GM19238 (cell line): Measurements from ENCODE around the gene NOTCH4.
A peak's percentile ranks its signal among the peaks of the same experiment; 100 is the strongest.

Experiments
- DNase-seq: peaks from one replicate; pipeline ENCODE4 v3.0.0; 2011; ENCODE audit warnings: low spot score; ENCODE audit not compliant: insufficient read length

NOTCH4 gene

DNA sequence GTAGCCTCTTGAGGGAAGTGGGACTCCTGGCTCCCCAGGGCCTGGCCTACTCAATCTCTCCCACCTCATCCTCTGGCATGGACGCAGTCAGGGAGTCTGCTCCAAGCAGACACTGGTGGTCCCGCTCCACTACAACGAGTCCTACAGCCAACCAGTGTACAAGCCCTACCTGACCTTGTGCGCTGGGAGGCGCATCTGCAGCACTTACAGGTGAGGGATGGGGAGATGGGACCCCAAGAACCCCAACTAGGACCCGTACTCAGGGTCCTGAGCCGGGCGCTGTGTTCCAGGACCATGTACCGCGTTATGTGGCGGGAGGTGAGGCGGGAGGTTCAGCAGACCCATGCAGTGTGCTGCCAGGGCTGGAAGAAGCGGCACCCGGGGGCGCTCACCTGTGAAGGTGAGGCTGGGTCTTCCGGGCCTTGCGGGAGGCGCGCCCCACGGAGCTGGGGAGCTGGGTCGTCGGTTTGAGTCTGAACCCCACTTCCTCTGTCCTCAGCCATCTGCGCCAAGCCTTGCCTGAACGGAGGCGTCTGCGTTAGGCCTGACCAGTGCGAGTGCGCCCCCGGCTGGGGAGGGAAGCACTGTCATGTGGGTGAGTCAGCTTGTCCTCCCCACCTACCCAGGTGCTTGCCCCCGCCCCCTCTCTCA lies 57.3 kb downstream of the NOTCH4 start:
- no peak for DNase-seq

DNA sequence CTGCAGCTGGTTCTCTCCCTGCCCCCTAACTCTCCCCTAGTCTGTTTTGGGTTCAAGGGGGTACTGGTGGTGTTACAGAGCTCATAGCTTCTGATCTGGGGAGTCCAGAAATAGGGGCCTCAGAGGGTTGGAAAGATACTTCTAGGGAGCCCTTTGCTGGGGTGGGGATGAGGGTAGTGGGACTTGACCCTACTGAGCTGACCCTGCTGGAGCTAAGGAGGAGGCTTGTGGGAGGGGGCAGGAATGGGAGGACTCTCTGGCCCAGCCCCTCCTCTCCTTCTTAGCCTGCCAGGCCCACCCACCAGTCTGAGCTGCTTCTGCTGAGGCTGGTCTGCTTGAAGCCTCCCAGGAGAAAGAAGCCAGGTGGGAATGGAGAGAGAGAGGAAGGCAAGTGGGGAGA lies 59.6 kb downstream of the NOTCH4 start, which contains the start of gene EGFL8:
Gene EGFL8, plus strand, starts transcription at position 301 of the 400 bp plus-strand sequence. CDS start 1,571 bp downstream, outside the sequence.
- DNase-seq = no peak

DNA sequence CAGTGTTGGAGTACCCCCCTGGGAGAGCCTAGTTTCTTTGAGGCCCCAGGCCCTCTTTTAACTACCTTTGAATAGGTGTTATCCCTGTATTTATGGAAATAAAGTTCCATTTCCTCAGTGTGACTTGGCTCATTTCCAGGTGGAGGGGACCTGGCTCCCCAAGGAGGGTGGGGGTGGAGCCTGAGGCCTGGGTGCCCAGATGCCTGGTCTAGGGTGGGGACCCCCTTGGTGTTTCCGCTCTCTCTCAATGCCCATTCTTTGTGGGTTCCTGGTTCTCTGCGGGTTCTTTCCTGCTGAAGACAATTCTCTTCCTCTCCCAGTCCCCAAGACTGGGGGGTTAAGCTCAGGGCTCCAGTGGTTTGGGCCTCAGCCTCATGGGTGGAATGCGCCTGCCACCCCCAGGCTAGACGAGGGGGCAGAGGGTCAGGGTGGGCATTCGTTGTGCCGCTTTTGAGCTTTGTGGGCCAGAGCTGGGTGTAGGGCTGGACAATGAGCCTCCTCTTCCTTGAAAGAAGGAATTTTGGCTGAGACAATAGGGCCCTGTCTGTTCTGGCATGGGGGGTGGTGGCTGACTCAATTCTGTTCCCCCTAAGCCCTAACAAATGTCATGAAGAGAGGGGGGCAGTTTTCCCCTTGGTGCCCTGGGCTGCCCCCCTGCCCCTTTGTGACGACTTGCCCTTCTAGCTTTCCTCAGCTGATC lies 60.2 kb downstream of the NOTCH4 start:
- no peak for DNase-seq

DNA sequence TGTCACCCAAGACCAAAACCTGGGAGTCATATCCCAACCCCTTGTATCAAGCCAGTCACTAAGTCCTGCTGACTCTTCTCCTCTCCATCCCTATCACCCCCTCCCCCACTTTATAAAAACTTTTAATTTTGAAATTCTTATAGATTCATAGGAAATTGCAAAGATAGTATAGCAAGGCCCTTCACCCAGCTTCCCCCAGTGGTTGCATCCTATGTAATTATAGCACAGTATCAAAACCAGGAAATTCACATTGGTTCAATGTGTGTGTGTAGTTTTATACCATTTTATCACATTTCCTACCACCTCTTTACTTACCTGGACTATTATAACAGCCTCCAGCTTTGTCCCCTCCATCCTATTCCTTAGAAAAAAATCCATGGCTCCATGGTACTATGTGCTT lies 65.8 kb downstream of the NOTCH4 start:
- no peak for DNase-seq

DNA sequence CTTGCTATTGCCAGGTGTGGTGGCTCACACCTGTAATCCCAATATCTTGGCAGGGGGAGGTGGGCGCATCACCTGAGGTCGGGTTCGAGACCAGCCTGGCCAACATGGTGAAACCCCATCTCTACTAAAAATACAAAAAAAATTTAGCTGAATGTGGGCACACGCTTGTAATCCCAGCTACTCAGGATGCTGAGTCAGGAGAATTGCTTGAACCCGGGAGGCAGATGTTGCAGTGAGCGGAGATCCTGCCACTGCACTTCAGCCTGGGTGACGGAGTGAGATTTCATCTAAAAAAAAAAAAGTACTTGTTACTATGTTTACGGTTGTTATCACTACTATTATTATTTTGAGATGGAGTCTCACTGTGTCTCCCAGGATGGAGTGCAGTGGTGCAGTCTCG lies 67.0 kb downstream of the NOTCH4 start:
- DNase-seq = no peak

DNA sequence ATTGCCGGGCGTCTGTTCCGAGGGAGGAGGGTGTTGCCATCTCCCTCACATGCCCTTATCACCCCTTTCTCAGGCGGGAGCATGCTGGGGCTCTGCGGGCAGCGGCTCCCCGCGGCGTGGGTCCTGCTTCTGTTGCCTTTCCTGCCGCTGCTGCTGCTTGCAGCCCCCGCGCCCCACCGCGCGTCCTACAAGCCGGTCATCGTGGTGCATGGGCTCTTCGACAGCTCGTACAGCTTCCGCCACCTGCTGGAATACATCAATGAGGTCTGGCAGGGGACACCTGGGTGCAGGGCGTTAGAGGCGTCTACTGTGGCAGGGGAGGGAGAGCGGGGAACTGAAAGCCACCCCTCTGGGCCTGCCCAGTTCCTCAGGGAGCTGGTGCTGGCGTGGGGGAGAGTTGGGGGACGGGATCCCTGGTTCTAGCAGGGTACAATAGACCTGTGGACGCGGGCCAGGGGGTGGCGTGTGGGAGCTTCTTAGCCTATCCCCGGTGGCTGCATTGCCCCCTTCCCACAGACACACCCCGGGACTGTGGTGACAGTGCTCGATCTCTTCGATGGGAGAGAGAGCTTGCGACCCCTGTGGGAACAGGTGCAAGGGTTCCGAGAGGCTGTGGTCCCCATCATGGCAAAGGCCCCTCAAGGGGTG lies 69.2 kb downstream of the NOTCH4 start:
- DNase-seq = peak; percentile 87

DNA sequence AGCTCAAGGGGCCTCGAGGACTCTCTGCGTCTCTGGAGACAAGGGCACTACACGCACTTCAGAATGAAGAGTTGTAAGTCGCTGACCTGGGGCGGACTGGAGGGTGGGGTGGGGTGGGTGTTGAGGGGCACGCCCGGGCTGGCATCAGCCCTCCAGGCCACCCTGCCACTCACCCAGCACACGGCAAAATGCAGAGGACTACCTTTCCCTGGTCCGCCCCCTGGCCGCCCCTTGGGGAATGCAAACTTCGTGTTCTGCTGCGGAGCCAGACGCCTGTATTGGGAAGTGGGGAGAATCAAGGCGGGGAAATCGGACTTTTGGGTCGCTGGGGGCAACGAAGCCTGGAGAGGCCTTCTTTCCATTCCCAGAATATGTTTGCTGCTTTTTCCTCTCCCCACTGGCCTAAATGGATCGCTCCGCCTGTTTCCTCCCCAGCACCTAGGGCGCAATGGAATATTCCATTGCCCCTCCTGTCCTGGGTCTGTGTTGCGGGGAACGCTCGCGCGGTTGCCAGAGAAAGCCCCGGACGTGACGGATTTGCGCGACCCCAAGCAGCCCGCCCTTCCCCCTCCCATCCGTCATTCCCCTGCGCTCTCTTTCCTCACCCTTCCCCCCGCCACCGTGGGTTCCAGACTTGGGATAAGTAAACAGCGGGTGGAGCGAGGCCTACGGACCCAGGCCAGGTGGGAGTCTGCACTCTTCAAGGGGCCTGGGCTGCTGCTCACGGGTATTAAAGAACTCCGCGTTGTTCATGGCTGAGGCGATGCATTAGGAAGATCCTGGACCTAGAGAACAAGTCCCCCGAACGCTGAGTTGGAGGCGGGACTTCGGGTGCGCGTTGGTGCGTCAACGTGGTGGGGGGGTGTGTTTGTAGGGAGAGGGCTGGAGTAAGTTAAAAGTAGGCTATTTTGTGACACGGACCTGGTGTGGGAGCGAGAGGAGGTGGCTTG lies 70.0 kb downstream of the NOTCH4 start, which contains the start of gene PPT2:
Gene PPT2, plus strand, starts transcription at position 578 of the 950 bp plus-strand sequence. CDS start 454 bp downstream, outside the sequence.
- DNase-seq = peak; percentile 58

DNA sequence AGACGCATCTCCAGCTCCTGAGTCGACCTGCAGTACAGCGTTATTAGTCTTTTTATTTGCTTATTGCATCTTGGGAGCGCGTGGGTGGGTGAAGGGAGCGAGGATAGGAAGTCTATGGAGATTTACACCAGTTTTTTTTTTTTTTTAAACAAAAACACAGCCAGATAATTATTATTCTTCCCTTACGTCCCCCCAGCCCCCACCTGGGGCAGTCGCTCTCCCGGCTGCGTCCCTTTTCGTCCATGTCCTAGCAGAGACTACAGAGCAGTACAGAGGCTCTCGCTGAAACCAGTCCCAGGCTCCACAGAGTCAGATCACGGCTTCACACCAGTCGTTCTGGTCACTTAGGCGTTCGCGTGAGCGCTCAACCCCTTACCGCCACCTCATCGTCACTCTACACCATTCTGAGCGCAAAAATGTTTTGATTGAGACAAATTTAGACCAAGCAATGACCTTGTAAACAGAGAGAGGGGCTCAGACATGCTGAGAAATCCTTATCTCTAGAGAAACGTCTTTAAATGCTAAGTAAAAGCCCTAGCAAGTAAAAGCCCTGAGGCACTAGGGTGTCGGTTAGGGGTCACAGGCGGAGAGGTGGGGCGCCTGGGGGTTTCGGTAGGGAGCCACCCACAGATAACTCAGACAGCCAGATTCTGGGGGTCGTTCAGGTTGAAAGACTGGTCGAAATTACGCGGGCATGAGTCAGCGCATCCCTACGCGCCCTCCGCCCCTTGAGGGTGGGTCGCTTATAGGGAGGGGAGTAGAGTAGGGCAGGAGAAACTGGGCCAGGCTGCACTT lies 70.9 kb downstream of the NOTCH4 start:
- DNase-seq = no peak

DNA sequence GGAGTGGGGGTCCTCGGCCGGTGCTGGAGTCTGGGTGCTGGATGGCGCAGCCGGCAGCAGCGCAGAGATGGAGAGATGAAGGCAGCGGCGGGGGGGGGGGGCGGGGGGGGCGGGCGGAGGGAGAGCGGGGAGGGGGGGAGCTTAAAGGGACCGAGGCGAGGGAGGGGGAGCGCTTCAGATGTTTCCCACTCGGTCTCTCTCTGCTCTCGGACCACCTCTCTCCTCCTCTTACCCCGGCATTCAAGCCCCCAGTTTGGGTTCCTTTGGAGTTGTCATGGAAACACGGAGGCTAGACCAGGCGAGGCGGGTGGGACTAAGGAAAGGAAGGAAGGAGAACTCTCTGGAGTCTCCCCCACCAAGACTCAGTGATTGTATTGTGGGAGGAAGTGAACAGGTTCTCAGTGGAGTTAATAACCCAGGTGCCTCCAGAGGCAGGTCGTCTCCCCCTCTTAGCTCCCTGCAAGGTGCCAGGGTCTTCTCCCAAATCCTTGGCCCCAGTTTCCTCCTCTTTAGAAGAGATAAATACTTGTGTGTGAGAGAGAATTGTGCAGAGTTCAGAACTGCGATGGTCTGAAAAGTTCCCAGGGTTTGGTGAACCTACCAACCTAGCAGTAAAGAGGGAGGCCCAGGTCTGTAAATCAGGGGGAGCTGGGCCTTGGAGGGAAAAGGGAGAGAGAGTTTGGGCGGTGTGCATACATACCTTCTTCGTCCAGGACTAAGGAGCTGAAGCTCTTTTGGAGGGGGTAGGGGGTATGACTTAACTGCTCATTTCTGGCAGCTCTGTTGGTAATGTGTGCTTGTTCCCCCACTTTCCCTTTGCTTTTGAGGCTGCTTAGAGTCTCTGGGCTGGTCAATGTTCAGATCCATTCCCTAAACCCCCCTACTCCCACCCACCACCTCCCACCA lies 71.8 kb downstream of the NOTCH4 start, which contains the start of gene PRRT1:
Gene PRRT1, minus strand, starts transcription at position 77 of the 906 bp plus-strand sequence. CDS start 112 bp downstream, outside the sequence.
- DNase-seq = no peak

DNA sequence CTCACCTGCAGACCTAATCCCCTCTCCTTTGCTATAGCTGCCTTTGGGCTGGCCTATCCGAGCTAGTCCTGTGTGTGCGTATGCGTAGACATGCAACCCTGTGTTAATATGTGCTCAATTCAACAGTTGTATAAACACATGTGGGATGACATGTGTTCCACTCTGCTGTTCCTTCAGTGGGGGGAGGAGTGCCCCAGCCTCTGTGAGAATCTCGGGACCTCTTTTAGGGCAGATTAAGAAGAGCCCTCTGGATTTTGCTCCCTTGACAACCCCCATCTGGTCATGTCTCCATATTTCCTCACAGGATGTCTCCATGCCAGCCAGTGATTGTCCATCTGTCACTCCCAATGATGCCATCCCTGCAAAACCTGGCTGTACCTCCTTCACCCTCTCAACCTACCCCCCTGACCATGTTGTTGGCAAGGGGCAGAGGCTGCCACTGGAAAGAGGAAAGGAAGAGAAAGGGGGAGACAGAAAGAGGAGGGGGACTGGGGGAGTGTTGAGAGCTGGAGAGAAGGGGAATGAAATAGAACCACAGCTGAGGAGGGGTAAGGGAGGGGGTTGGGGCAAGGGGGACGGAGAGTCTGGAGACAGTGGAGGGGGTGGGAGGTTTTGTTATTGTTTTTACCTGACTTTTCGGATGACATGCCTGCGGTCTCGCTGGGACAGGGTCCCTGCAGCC lies 72.5 kb downstream of the NOTCH4 start:
- no peak for DNase-seq

DNA sequence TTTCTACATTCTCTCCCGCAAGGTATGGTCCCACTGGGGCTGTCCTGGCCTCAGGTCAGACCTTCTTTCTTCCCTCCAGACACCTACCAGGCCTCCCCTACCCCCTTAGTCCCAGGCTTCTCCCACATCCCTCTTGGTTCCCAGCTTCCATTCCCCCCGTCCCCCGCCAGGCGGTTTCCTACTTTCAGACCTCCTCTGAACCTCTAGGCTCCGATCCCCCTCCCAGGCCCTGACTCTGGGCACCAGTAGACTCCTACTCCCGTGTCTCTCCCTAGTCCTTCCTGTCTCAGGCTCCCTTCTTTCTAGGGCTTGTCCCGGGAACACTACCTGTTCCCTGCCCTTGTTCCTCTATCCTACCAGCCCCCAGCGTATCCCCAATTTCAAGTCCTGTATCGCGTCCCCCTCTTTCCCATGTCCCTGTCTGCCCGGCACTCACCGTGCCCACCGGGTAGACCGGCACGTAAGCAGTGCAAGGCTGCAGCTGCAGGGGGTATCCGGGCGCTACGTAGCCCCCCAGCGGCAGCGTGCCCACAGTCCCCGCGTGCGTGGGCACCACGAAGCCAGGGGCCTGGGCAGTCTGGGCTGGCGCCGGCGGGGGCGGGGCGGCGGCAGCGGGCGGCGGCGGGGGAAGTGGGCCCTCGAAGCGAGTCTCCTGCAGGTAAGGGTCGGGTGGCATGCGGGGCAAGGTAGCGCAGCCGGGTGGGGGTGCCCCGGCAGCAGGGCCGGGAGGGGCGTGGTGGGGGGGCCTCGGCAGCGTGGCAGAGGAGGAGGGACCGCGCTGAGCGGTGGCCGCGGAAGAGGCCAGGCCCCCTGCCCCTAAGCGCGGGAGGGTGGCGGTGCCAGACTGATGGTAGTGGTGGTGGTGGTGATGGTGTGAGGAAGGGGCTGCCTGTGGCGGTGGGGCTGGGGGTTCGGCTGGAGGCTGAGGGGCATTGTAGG lies 73.7 kb downstream of the NOTCH4 start:
- DNase-seq = no peak

DNA sequence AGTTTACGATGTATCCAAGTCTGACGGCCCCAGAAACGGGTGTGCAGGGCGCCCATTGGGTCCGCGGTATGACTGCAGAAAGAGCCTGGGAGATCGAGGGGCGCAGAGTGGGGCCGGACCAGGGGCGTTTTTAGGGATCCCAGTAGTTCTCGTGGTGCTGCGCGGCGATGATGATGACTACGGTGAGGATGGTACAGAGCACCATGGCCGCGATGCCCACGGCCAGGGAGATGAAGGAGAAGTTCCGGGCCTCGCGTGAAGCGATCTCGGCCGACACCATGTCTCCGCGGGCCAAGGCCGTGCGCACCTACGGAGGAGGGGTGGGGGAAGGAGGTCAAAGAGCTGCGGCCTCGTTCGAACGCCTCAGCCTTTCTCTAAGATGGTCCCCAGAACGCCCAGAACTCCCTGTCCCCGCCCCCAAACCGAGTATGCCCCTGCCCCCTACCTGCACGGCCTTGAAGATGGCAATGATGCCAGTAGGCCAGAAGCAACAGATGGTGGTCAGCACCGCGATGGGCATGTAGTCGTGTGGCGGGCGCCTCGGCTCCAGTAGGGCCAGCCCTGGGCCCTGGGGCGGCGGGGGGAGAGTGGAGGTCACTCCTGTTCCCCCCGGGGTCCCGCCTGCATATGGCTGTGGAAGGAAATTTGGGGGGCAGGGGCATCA lies 74.6 kb downstream of the NOTCH4 start:
- DNase-seq = no peak

DNA sequence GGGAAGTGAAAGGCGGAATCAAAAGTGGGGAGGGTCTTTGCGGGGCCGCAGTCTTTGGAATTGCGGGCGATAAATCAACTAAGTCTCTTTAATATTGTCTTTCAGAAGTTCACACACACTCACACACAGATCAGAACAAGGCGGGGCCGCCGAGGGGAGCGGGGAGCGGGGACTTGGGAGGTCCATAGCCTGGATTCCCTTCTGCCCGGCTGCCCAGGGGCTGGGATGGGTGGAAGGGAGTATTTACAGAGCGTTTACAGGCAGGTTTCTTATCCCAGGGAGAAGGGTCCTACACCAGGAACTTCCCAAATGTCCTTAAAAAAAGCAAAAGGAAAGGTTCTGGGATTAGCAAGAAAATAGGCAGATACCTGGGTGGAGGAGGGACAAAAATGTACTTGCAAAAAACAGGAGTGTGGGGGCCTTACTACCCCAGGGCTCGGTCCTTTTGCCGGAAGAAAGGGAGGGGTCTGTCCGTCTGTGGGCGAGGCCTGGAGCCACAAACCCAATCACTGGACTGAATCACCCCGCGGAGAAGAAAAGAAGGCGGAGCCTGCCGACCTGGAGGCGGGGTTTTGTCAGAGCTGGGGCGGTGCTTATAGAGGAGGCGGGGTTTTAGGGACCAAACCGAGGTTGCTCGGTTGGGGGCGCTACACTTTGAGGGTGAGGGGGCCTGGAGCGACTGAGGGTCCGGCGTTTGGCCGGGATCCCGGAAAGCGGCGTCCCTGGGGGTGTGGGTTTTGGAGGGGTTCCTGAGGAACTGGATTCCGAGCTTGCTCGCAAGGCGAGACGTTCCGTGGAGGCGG lies 75.4 kb downstream of the NOTCH4 start:
- no peak for DNase-seq

DNA sequence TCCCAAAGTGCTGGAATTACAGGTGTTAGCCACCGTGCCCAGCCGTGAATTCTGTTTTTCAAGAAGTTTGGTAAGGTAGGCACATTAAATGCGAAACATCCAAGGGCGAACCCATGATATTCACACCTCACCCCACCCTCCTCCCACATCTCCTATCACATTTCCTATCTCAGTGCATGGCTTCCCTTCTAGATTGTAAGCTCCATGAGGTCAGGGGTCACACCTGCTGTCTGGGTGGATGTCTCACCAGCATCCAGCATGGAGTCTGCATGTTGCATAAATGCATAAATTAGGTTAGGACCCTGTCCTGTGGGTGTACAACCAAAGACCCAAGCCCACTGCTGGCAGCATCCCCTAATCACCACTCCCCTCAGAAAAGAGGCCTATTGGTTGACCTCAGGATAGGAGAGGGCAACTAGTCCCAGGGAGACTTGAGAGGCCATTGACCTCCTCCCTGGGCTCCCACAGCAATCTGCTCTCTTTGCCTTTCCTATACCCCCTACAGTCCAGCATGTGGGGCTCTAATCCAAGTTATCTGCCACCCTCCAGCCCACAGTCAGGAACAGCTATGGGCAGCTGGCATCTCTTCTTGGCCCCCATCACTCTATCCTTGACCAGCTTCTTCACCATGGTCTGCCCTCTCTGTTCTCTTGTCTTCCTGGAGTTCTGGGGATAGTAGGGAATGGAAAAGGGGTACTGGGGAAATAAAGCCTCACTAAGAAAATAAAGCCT lies 76.3 kb downstream of the NOTCH4 start:
- DNase-seq = no peak

DNA sequence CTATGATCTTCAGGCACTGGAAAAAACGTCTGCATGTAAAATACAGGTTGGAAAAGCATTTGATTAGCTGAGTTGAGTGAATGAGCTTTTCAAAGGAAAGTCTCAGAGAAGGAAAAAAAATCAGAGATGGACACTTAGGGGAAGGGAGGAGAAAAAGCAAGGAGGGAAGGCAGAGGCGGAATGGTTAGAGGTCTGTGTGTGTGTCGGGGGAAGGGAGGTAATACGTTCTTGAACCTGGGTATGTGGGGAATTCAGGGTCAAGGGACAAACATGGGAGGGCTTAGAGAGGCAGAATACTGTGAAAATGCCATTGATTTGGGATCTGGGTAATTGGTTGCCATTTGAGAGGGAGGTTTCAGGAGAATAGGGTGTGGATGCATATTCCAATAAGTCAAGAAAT lies 77.2 kb downstream of the NOTCH4 start:
- no peak for DNase-seq

DNA sequence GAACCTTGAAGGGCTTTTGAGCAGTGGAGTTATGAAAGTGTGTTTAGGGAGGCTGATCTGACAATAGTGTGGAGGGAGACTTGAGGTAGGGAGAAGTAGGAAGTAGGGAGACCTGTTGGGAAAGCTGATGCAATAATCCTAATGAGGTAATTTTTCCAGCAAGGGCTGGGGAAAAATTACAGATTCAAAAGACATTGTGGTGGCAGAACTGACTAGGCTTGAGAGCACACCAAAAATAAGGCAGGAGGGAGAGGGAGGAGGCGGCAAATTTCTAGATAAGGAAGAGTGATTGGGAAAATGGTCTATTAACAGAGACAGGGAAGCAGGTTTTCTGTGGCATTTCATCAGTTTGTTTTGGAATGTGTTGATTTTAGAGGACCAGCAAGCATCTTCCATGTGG lies 77.6 kb downstream of the NOTCH4 start:
- no peak for DNase-seq
